IMR-90 (cell line): ENCODE data around the gene RAB2B. TPM values are rescaled to one million over a fixed set of nuclear protein-coding genes. Genes with fewer than 3 reads are reported as not detected.

ENCODE experiments used
- ATAC-seq: fragments of 200-7000 bp; cut with Tn5 transposase; 2 replicates; pipeline ENCODE4 v1.9.1; 2020; ENCODE audit warnings: low read depth, mild to moderate bottlenecking, moderate library complexity
- BruUV-seq: library from RNA; stranded (reverse); fragments of 400-500 nt; replicated peaks from 2 replicates; lab custom pipeline; 2021; lab: Mats Ljungman, UMichigan
- CTCF ChIA-PET: fragments of 300-600 bp; formaldehyde crosslinking; extraction: SDS; loops from one replicate; lab custom pipeline; 2021; ENCODE audit warnings: antibody characterized with exemption; lab: Yijun Ruan, JAX
- POLR2A ChIA-PET: fragments of 300-600 bp; sonication (Branson Sonifier 250); formaldehyde crosslinking; loops from one replicate; lab custom pipeline; 2022; ENCODE audit warnings: antibody characterized with exemption; ENCODE audit not compliant: unreplicated experiment; lab: Charles Lee
- DNase-seq: peaks from one replicate; pipeline ENCODE4 v3.0.0; 2013
- H2AFZ ChIP-seq: replicated peaks from 2 replicates; pipeline ENCODE3; 2013; ENCODE audit warnings: low read length, mild to moderate bottlenecking; ENCODE audit not compliant: poor library complexity
- H2AK5ac ChIP-seq: 2 replicates; pipeline ENCODE4 v1.6.1; 2013; ENCODE audit warnings: low read depth, low read length, inconsistent platforms
- H2AK9ac ChIP-seq: replicated peaks from 2 replicates; pipeline ENCODE3; 2013; ENCODE audit warnings: mild to moderate bottlenecking, low read depth, low read length, moderate library complexity; ENCODE audit not compliant: poor library complexity
- H2BK120ac ChIP-seq: 2 replicates; pipeline ENCODE4 v1.6.1; 2013; ENCODE audit warnings: low read depth, low read length, inconsistent platforms
- H2BK15ac ChIP-seq: 3 replicates; pipeline ENCODE4 v1.6.1; 2013; ENCODE audit warnings: low read depth, low read length, inconsistent platforms
- H2BK20ac ChIP-seq: 2 replicates; pipeline ENCODE4 v1.6.1; 2013; ENCODE audit warnings: low read depth, mild to moderate bottlenecking, inconsistent platforms, low read length, moderate library complexity
- H2BK5ac ChIP-seq: 2 replicates; pipeline ENCODE4 v1.6.1; 2013; ENCODE audit warnings: mild to moderate bottlenecking, low read depth, low read length, inconsistent platforms; ENCODE audit not compliant: poor library complexity, severe bottlenecking
- H3K14ac ChIP-seq: replicated peaks from 2 replicates; pipeline ENCODE4 v1.6.1; 2013; ENCODE audit warnings: low read depth, low read length, inconsistent platforms
- H3K18ac ChIP-seq: 2 replicates; pipeline ENCODE4 v1.6.1; 2013; ENCODE audit warnings: low read depth, low read length, control low read depth
- H3K23ac ChIP-seq: 2 replicates; pipeline ENCODE4 v1.6.1; 2013; ENCODE audit warnings: low read depth, low read length, inconsistent platforms
- H3K27ac ChIP-seq: 2 replicates; pipeline ENCODE4 v1.5.1; 2013; ENCODE audit warnings: mild to moderate bottlenecking, control low read depth, low read length; ENCODE audit not compliant: insufficient read depth
- H3K27me3 ChIP-seq: 2 replicates; pipeline ENCODE4 v1.6.1; 2013; ENCODE audit warnings: low read length; ENCODE audit not compliant: control insufficient read depth, insufficient read depth
- H3K36me3 ChIP-seq: 2 replicates; pipeline ENCODE4 v1.6.1; 2013; ENCODE audit warnings: low read length, mixed read lengths; ENCODE audit not compliant: control insufficient read depth, insufficient read depth
- H3K4ac ChIP-seq: 2 replicates; pipeline ENCODE4 v1.6.1; 2013; ENCODE audit warnings: low read depth, low read length, inconsistent platforms
- H3K4me1 ChIP-seq: 2 replicates; pipeline ENCODE4 v1.6.1; 2013; ENCODE audit warnings: low read length, mixed read lengths; ENCODE audit not compliant: control insufficient read depth, insufficient read depth
- H3K4me2 ChIP-seq: 2 replicates; pipeline ENCODE4 v1.6.1; 2013; ENCODE audit warnings: low read depth, mild to moderate bottlenecking, control low read depth, low read length, moderate library complexity
- H3K4me3 ChIP-seq: 2 replicates; pipeline ENCODE4 v1.5.1; 2013; ENCODE audit warnings: low read depth, mild to moderate bottlenecking, control low read depth, low read length, moderate library complexity; ENCODE audit not compliant: insufficient read depth
- H3K56ac ChIP-seq: 2 replicates; pipeline ENCODE4 v1.6.1; 2013; ENCODE audit warnings: low read length, inconsistent platforms; ENCODE audit not compliant: insufficient read depth; ENCODE audit errors: extremely low read depth
- H3K79me1 ChIP-seq, 2 experiments: 2 replicates each; pipeline ENCODE4 v1.6.1; 2013; ENCODE audit warnings: low read length in 2 of 2, inconsistent platforms in 1 of 2, low read depth in 1 of 2
- H3K9ac ChIP-seq: 2 replicates; pipeline ENCODE4 v1.6.1; 2013; ENCODE audit warnings: low read depth, low read length, control low read depth
- H3K9me1 ChIP-seq: 2 replicates; pipeline ENCODE4 v1.6.1; 2013; ENCODE audit warnings: low read length, inconsistent platforms; ENCODE audit not compliant: insufficient read depth
- H3K9me3 ChIP-seq: 2 replicates; pipeline ENCODE4 v1.6.1; 2013; ENCODE audit warnings: low read length; ENCODE audit not compliant: control insufficient read depth, insufficient read depth
- H4K20me1 ChIP-seq: 2 replicates; pipeline ENCODE4 v1.6.1; 2013; ENCODE audit warnings: low read length, inconsistent platforms; ENCODE audit not compliant: insufficient read depth
- H4K5ac ChIP-seq: 2 replicates; pipeline ENCODE4 v1.6.1; 2013; ENCODE audit warnings: mild to moderate bottlenecking, low read depth, low read length, control low read depth
- H4K8ac ChIP-seq, 2 experiments: 2 replicates each; pipeline ENCODE4 v1.6.1; 2013; ENCODE audit warnings: low read depth in 2 of 2, low read length in 2 of 2, control low read depth in 1 of 2, inconsistent platforms in 1 of 2
- H4K91ac ChIP-seq: 2 replicates; pipeline ENCODE4 v1.6.1; 2013; ENCODE audit warnings: low read depth, low read length, inconsistent platforms; ENCODE audit not compliant: insufficient read depth
- BHLHE40 ChIP-seq: fragments of 150-350 bp; IDR thresholded peaks from 2 replicates; pipeline ENCODE4 v1.6.1; 2016; ENCODE audit warnings: mild to moderate bottlenecking, low read depth, low read length
- CEBPB ChIP-seq: IDR thresholded peaks from 2 replicates; pipeline ENCODE4 v1.6.1; 2012; ENCODE audit warnings: low read depth, low read length, improper control_type of control experiment
- CHD1 ChIP-seq: IDR thresholded peaks from 2 replicates; pipeline ENCODE4 v1.6.1; 2012; ENCODE audit warnings: low read depth, low read length, improper control_type of control experiment
- FOS ChIP-seq: fragments of 150-350 bp; IDR thresholded peaks from 2 replicates; pipeline ENCODE4 v1.6.1; 2016; ENCODE audit warnings: low read depth, low read length
- MAFK ChIP-seq: IDR thresholded peaks from 2 replicates; pipeline ENCODE4 v1.6.1; 2012; ENCODE audit warnings: low read depth, low read length, improper control_type of control experiment
- MAZ ChIP-seq: IDR thresholded peaks from 2 replicates; pipeline ENCODE4 v1.6.1; 2012; ENCODE audit warnings: low read depth, mild to moderate bottlenecking, low read length, improper control_type of control experiment, moderate library complexity, borderline replicate concordance
- MXI1 ChIP-seq: IDR thresholded peaks from 2 replicates; pipeline ENCODE4 v1.6.1; 2012; ENCODE audit warnings: low read depth, mild to moderate bottlenecking, low read length, moderate library complexity, borderline replicate concordance
- NFE2L2 ChIP-seq: fragments of 150-350 bp; IDR thresholded peaks from 2 replicates; pipeline ENCODE4 v1.6.1; 2016; ENCODE audit warnings: low read depth, mild to moderate bottlenecking, low read length
- POLR2A ChIP-seq: IDR thresholded peaks from 2 replicates; pipeline ENCODE4 v1.6.1; 2012; ENCODE audit warnings: mild to moderate bottlenecking, low read depth, low read length
- RAD21 ChIP-seq: IDR thresholded peaks from 2 replicates; pipeline ENCODE4 v1.6.1; 2012; ENCODE audit warnings: low read length, improper control_type of control experiment
- RCOR1 ChIP-seq: IDR thresholded peaks from 2 replicates; pipeline ENCODE4 v1.6.1; 2012; ENCODE audit warnings: mild to moderate bottlenecking, low read length, improper control_type of control experiment; ENCODE audit not compliant: insufficient replicate concordance
- RFX5 ChIP-seq: IDR thresholded peaks from 2 replicates; pipeline ENCODE4 v1.8.0; 2012; ENCODE audit warnings: low read depth, mild to moderate bottlenecking, low read length, moderate library complexity
- SMC3 ChIP-seq: fragments of 150-350 bp; IDR thresholded peaks from 2 replicates; pipeline ENCODE4 v1.6.1; 2016; ENCODE audit warnings: low read depth, mild to moderate bottlenecking, antibody characterized with exemption, low read length, moderate library complexity
- WGBS, 2 experiments: methylation state at CpG; one replicate each; pipeline versions ENCODE4 v1.1.5 to v1.1.7; 2013; ENCODE audit warnings: missing lambda C conversion rate in 2 of 2; ENCODE audit not compliant: insufficient read length in 1 of 2; ENCODE audit errors: extremely low coverage in 2 of 2; 5-methylcytosine and 5-hydroxymethylcytosine counted together
- dilution Hi-C: fragments of 300-500 bp; cut with HindIII; formaldehyde crosslinking; loops from one replicate; pipeline ENCODE4 v1.14.3; 2018; ENCODE audit warnings: low sequenced_read_pairs; ENCODE audit not compliant: unreplicated experiment
- in situ Hi-C: fragments of 300-500 bp; cut with MboI; formaldehyde crosslinking; loops from 3 replicates; pipeline ENCODE4 v1.14.3; 2019; ENCODE audit warnings: low sequenced_read_pairs, inconsistent platforms, mixed read lengths
- intact Hi-C: fragments of 100-400 bp; cut with micrococcal nuclease; formaldehyde crosslinking; loops from 2 replicates; pipeline ENCODE4 v1.10.0; 2022
- polyA plus RNA-seq, 3 experiments: library from polyadenylated mRNA; depleted of rRNA; stranded (reverse); fragments of >200 nt; gene quantifications; 2 replicates each; pipeline ENCODE4 v1.2.3, GENCODE V29; 2012; ENCODE audit warnings: low replicate concordance in 1 of 3
- total RNA-seq: library from RNA; depleted of rRNA; stranded (reverse); fragments of >200 nt; gene quantifications from 2 replicates; pipeline ENCODE4 v1.2.3, GENCODE V29; 2012
- TF ChIP-seq, protein P1 (sequence below): fragments of 150-350 bp; IDR thresholded peaks from 2 replicates; pipeline ENCODE4 v1.6.1; 2016; ENCODE audit warnings: low read depth, mild to moderate bottlenecking, low read length, moderate library complexity, borderline replicate concordance
- TF ChIP-seq, protein P2 (sequence below): conservative IDR thresholded peaks from 2 replicates; pipeline ENCODE4 v1.5.1; 2012; ENCODE audit warnings: mild to moderate bottlenecking, low read depth, low read length, improper control_type of control experiment
- TF ChIP-seq, protein P3 (sequence below): fragments of 150-350 bp; IDR thresholded peaks from 2 replicates; pipeline ENCODE4 v1.6.1; 2017; ENCODE audit warnings: mild to moderate bottlenecking, antibody characterized with exemption, low read length, low read depth

The RAB2B gene
- total and polyA plus RNA-seq, 2 of the 4 experiments (the other 2 are of a cell fraction), result 17.1 to 26.2 TPM

DNA sequence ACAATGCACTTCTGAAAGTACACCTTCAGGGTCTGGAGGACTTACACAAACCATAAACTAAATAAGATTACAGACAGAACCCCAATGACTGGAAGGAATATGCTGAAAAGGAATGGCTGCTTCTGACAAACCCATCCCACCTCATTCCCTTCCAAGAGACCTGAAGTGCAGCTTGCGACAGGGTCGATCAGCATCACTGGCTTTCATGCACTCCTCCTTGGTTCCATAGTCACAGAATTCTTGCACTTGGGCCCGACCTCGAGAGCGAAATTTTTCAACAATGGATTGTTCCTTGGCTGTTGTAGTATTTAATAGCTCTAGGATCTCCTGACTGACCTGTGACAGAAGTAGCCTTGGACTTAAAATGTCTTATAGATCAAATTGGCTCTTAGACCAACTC, 24.8 kb upstream of the RAB2B start:
- Histone ChIP-seq H3K4me3 (no peak overlapping the region), H2BK20ac (no peak overlapping the region), H3K36me3 (peaks cover 42% of the 10 kb centered on the region), H4K20me1 (no peaks in the 10 kb centered on the region), H2AK9ac (no peak overlapping the region), H3K18ac (no peak overlapping the region), H3K23ac (no peak overlapping the region), H4K5ac (no peak overlapping the region), H3K9me3 (no peaks in the 10 kb centered on the region), H3K4me1 (peaks cover 1% of the 10 kb centered on the region), H3K27ac (no peak overlapping the region), H2BK5ac (no peak overlapping the region), H3K4ac (no peak overlapping the region), H3K14ac (no peak overlapping the region), H3K79me1 (peaks cover 14 to 23% of the 10 kb centered on the region in 2 experiments), H2AK5ac (no peak overlapping the region), H2BK120ac (no peak overlapping the region), H4K91ac (no peak overlapping the region), H3K4me2 (no peak overlapping the region), H3K56ac (no peak overlapping the region), H3K9me1 (peaks cover 7% of the 10 kb centered on the region; the same call in 1 of the 2 replicates), H4K8ac (no peak overlapping the region), H3K27me3 (no peaks in the 10 kb centered on the region), H3K9ac (no peak overlapping the region), H2BK15ac (no peak overlapping the region), H2AFZ (no peak overlapping the region)
- no TSS peak for BruUV-seq
- ATAC-seq, result no peak
- dilution Hi-C loops, result no loop called here
- in situ Hi-C loops, result no loop called here
- no CpG with 5 or more reads among the region's 5 CpGs for WGBS, 2 experiments
- ChIA-PET CTCF (interaction anchor here (1.4 kb wide), 1 partner anchor 46 kb away, joined by 3 read pairs; the partner anchor contains the start of gene CHD8), POLR2A (no interaction called here)
- TF ChIP-seq MXI1 (no peak), MAFK (no peak), RAD21 (no peak), NFE2L2 (no peak), MAZ (no peak), BHLHE40 (no peak), FOS (no peak), CHD1 (no peak), RCOR1 (no peak), POLR2A (no peak), RFX5 (no peak), SMC3 (no peak), CEBPB (no peak)
- TF ChIP-seq, protein P1, sequence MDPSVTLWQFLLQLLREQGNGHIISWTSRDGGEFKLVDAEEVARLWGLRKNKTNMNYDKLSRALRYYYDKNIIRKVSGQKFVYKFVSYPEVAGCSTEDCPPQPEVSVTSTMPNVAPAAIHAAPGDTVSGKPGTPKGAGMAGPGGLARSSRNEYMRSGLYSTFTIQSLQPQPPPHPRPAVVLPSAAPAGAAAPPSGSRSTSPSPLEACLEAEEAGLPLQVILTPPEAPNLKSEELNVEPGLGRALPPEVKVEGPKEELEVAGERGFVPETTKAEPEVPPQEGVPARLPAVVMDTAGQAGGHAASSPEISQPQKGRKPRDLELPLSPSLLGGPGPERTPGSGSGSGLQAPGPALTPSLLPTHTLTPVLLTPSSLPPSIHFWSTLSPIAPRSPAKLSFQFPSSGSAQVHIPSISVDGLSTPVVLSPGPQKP, result no peak
- TF ChIP-seq, protein P2, sequence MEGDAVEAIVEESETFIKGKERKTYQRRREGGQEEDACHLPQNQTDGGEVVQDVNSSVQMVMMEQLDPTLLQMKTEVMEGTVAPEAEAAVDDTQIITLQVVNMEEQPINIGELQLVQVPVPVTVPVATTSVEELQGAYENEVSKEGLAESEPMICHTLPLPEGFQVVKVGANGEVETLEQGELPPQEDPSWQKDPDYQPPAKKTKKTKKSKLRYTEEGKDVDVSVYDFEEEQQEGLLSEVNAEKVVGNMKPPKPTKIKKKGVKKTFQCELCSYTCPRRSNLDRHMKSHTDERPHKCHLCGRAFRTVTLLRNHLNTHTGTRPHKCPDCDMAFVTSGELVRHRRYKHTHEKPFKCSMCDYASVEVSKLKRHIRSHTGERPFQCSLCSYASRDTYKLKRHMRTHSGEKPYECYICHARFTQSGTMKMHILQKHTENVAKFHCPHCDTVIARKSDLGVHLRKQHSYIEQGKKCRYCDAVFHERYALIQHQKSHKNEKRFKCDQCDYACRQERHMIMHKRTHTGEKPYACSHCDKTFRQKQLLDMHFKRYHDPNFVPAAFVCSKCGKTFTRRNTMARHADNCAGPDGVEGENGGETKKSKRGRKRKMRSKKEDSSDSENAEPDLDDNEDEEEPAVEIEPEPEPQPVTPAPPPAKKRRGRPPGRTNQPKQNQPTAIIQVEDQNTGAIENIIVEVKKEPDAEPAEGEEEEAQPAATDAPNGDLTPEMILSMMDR, result no peak
- TF ChIP-seq, protein P3, sequence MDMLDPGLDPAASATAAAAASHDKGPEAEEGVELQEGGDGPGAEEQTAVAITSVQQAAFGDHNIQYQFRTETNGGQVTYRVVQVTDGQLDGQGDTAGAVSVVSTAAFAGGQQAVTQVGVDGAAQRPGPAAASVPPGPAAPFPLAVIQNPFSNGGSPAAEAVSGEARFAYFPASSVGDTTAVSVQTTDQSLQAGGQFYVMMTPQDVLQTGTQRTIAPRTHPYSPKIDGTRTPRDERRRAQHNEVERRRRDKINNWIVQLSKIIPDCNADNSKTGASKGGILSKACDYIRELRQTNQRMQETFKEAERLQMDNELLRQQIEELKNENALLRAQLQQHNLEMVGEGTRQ, result no peak
- no peak for DNase-seq
- intact Hi-C loops, result loop anchor here (1.0 kb wide), 1 partner anchor 9 kb away; no protein-coding TSS in a partner anchor
